PC-3 (cell line): ENCODE measurements around the gene MMP11.

Source experiments
- CTCF ChIP-seq: fragments of 300-600 bp; sonication (generic); conservative IDR thresholded peaks from 2 replicates; pipeline ENCODE4 v1.5.1; 2017; ENCODE audit warnings: antibody characterized with exemption, low read depth, mild to moderate bottlenecking, low read length
- EZH2 ChIP-seq: fragments of 300-600 bp; sonication (generic); IDR thresholded peaks from one replicate; pipeline ENCODE4 v1.6.1; 2017; ENCODE audit warnings: antibody characterized with exemption, mild to moderate bottlenecking, low read length; ENCODE audit not compliant: unreplicated experiment
- EZH2phosphoT487 ChIP-seq: fragments of 300-600 bp; sonication (generic); IDR thresholded peaks from 2 replicates; pipeline ENCODE4 v1.6.1; 2018; ENCODE audit warnings: mild to moderate bottlenecking, antibody characterized with exemption, low read length, borderline replicate concordance

- TF ChIP-seq CTCF (no peak), EZH2 (no peak), EZH2phosphoT487 (no peak)
Observed at GRCh38 chr22:23820748-23821211, 48.1 kb downstream of the MMP11 start.
